Heart right ventricle (tissue), 16 donors: ENCODE data around the gene DGKB. TPM values are rescaled to one million over a fixed set of nuclear protein-coding genes. Genes with fewer than 3 reads are reported as not detected.

Source experiments
- ATAC-seq, 8 donors: fragments of 200-7000 bp; cut with Tn5 transposase; one replicate each; pipeline ENCODE4 v1.9.1; 2020; ENCODE audit warnings: mild to moderate bottlenecking in 8 of 8, moderate library complexity in 8 of 8, moderate number of reproducible peaks in 1 of 8
- DNase-seq, 2 donors: peaks; one replicate each; pipeline ENCODE4 v3.0.0-alpha.2; 2020
- H3K27ac ChIP-seq, 10 donors: fragments of 200-600 bp; sonication (generic) in 2 of 10; one replicate each; pipeline versions ENCODE4 v1.5.0 to v1.8.0; 2020 to 2022; ENCODE audit warnings: mild to moderate bottlenecking in 3 of 10
- H3K27me3 ChIP-seq, 7 donors: fragments of 200-600 bp; one replicate each; pipeline ENCODE4 v1.8.0; 2021 to 2022; ENCODE audit warnings: mild to moderate bottlenecking in 2 of 7
- H3K36me3 ChIP-seq, 9 donors: fragments of 200-600 bp; sonication (generic) in 1 of 9; one replicate each; pipeline versions ENCODE4 v1.5.0 to v1.8.0; 2020 to 2022; ENCODE audit warnings: mild to moderate bottlenecking in 2 of 9
- H3K4me1 ChIP-seq, 9 donors: fragments of 200-600 bp; sonication (generic) in 1 of 9; one replicate each; pipeline versions ENCODE4 v1.5.0 to v1.8.0; 2020 to 2022; ENCODE audit warnings: mild to moderate bottlenecking in 4 of 9
- H3K4me3 ChIP-seq, 10 donors: fragments of 200-600 bp; sonication (generic) in 2 of 10; one replicate each; pipeline versions ENCODE4 v1.5.0 to v1.8.0; 2020 to 2022; ENCODE audit warnings: mild to moderate bottlenecking in 7 of 10, moderate library complexity in 2 of 10
- H3K9me3 ChIP-seq, 11 donors: fragments of 200-600 bp in 10 of 11; sonication (generic) in 2 of 11; one replicate each; pipeline versions ENCODE4 v1.5.0 to v1.8.0; 2013 to 2022; ENCODE audit warnings: mild to moderate bottlenecking in 2 of 11, control low read depth in 1 of 11, moderate library complexity in 1 of 11
- WGBS, 2 donors: extraction: QIAGEN DNeasy Blood & Tissue Kit; methylation state at CpG; one replicate each; pipeline ENCODE4 v1.1.7; 2013; ENCODE audit warnings: inconsistent platforms in 1 of 2; 5-methylcytosine and 5-hydroxymethylcytosine counted together
- intact Hi-C, 10 donors: fragments of 100-400 bp; cut with DNase I; formaldehyde crosslinking; loops; one replicate each; pipeline versions ENCODE4 v1.11.1 to v1.14.2; 2022
- polyA plus RNA-seq, 2 donors: library from polyadenylated mRNA; stranded (reverse); fragments of 200-250 nt; gene quantifications; one replicate each; pipeline ENCODE4 v1.2.3, GENCODE V29; 2013
- total RNA-seq, 10 donors: library from RNA; stranded (reverse); fragmentation: NEBNext Ultra II Directional in 3 of 10; extraction: Animal tissue kit (Norgen Biotek cat#: 25700) in 3 of 10; gene quantifications; one replicate each; pipeline versions ENCODE4 v1.2.1 to v1.2.4, GENCODE V29; 2021 to 2023
- TF ChIP-seq, protein P1 (sequence below), 9 donors: fragments of 200-600 bp; sonication (generic) in 2 of 9; IDR thresholded peaks; one replicate each; pipeline versions ENCODE4 v1.5.0 to v1.8.0; 2021 to 2022; ENCODE audit warnings: antibody characterized with exemption in 9 of 9, mild to moderate bottlenecking in 5 of 9, moderate library complexity in 1 of 9
- donor health status: Arrhythmogenic right ventricular cardiomyopathy.
- donor health status: ischemic (EF 13 %, LVEDD 7.1; RV severe dilation, severe dysfunction).
- donor health status: healthy with polysubstance abuse.
- donor health status: DM: no; HTN: yes; CAD: no.
- donor health status: DM: no; HTN: no; CAD: no.
- donor health status: ischemic (EF 25% LVEDD 6.9; RV normal size, moderate dysfunction).
- donor health status: ischemic (EF 25% LVEDD 5.7; RV mildly dilated, moderate dysfunction).
- donor health status: healthy.
- donor health status: DM: yes; HTN: yes; CAD: no.
- donor health status: Ischemic cardiomyopathy.
- donor health status: ischemic (EF 35%, LVEDD 5.7; RV mildly dilated, moderate dysfunction).
- donor health status: nonischemic (EF 11% LVEDD 7.7; RV severe dilation, severe dysfunction).
- donor health status: DM: yes; HTN: yes; CAD: no.
- donor health status: PGD.
- donor health status: ischemic (EF 29% LVEDD 5.4; RV normal size, mild dysfunction).
- donor health status: nonischemic (EF 23%, LVEDD 6.1; RV moderate dilation, normal function).

Gene DGKB
- total and polyA plus RNA-seq, 12 donors, result under 0.01 to 1.2 (median 0.77) TPM

DNA sequence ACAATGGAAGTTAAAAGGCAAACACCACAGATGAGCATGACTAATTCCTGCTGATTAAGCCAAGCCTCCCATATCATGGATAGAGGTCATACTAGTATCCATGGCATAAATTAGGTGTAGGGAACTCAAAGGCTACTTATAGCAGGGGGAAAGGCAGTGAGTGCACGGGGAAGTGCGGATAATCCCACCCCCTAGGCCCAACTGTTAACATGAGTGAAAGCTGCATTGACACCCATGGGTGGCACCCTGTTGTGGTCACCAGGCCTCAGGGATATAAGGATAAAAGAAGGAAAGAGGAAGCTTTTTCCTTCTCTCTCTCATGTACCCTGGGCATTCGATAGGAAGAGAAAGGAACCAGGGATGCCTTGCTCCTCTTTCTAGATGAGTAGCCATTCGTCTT lies 161.9 kb downstream of the DGKB start:
- no peaks in the 10 kb centered on the region for H3K27me3 ChIP-seq
- peaks cover 0 to 59% (median 8%) of the 10 kb centered on the region in 11 donors for H3K9me3 ChIP-seq
- no peak for ATAC-seq
- no peak overlapping the region for H3K27ac ChIP-seq
- no peaks in the 10 kb centered on the region for H3K36me3 ChIP-seq
- intact Hi-C loops, result no loop called here
- no peak for DNase-seq
- no peak overlapping the region for H3K4me3 ChIP-seq
- H3K4me1 ChIP-seq, result no peaks in the 10 kb centered on the region
- TF ChIP-seq, protein P1, sequence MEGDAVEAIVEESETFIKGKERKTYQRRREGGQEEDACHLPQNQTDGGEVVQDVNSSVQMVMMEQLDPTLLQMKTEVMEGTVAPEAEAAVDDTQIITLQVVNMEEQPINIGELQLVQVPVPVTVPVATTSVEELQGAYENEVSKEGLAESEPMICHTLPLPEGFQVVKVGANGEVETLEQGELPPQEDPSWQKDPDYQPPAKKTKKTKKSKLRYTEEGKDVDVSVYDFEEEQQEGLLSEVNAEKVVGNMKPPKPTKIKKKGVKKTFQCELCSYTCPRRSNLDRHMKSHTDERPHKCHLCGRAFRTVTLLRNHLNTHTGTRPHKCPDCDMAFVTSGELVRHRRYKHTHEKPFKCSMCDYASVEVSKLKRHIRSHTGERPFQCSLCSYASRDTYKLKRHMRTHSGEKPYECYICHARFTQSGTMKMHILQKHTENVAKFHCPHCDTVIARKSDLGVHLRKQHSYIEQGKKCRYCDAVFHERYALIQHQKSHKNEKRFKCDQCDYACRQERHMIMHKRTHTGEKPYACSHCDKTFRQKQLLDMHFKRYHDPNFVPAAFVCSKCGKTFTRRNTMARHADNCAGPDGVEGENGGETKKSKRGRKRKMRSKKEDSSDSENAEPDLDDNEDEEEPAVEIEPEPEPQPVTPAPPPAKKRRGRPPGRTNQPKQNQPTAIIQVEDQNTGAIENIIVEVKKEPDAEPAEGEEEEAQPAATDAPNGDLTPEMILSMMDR (IDR thresholded peaks at IDR 0.05), result no peak
- WGBS, 2 donors, result 95 to 98% methylated on average over 4 of the region's 4 CpGs

DNA sequence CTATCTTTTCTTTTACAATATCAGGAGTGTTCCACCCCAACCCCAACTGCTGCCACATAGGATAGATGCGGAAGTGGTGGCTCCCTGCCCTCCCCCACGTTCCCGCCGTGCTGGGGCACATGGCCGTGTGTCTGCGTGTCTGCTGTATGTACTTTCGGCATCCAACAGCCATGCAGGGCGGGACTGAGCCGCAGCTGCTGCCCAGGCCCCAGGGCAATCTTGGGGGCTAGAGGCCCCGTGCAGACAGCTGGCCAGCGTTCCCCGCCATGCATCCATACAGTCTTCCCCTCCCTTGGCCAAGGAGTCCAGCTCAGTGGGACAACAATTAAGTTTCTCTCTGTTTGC lies 162.7 kb downstream of the DGKB start:
- H3K4me3 ChIP-seq, result no peak overlapping the region
- 97% methylated on average over 12 of the region's 12 CpGs for WGBS, 2 donors
- H3K27ac ChIP-seq, result no peak overlapping the region
- ATAC-seq (no peak), DNase-seq (no peak)
- intact Hi-C loops, result no loop called here
- peaks cover 0 to 53% (median 8%) of the 10 kb centered on the region in 11 donors for H3K9me3 ChIP-seq
- TF ChIP-seq, protein P1 (IDR thresholded peaks at IDR 0.05), result no peak
- no peaks in the 10 kb centered on the region for H3K4me1 ChIP-seq
- no peaks in the 10 kb centered on the region for H3K27me3 ChIP-seq
- no peaks in the 10 kb centered on the region for H3K36me3 ChIP-seq

DNA sequence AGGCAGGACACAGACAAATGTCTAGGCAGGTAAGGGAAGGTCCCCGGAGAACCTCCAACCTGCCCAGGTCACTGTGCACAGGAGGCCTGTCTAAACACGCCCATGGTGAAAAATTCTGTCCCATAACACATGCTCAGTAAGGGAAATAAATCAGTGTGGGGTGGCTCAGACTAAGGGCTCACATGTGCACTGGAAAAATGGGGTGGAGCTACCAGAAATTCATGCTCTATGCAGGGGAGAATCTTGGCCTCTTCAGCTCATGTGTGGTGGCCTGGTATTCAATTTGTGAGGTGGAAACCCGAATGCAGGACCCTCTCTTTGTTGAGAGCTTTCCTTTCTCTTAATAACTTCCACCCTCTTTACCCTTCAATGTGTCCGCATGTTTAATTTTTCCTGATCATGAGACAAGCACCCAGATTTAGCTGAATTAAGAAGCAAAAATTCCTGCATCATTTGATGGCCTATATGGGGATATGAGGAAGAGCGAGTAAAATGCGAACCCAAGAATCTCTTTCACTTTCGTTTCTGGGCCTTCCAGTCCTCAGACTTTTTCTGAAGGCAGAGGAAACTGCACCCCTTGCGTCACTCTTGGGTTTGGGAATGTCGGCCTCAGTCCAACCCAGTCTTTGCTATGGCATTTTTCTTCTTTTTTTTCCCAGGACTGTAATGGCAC lies 163.2 kb downstream of the DGKB start:
- Histone ChIP-seq H3K36me3 (no peaks in the 10 kb centered on the region), H3K4me3 (no peak overlapping the region), H3K27ac (no peak overlapping the region), H3K27me3 (no peaks in the 10 kb centered on the region), H3K4me1 (no peaks in the 10 kb centered on the region), H3K9me3 (peaks cover 0 to 48% (median 7%) of the 10 kb centered on the region in 11 donors)
- TF ChIP-seq, protein P1 (IDR thresholded peaks at IDR 0.05), result no peak
- WGBS, 2 donors, result 79 to 88% methylated on average over 9 of the region's 9 CpGs
- no peak for ATAC-seq
- DNase-seq, result no peak
- intact Hi-C loops, result no loop called here

DNA sequence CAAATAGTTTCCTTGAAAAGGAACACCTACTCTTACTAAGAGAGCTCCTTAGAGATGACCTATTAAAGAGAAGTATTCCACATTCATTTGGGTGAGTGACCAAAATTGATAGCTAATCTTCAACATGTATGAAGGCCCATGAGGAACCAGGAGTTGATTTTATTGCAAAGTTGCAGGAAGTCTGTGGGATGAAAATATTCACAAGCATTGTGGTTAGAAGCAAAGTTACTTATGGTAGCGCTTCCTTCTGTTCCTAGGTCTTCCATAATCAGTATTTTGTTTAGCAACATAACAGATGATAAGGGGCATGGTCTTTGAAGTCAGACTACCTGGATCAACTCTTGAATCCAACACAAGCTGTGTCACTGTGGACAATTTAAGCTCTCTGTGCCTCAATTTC lies 164.5 kb downstream of the DGKB start:
- WGBS, 2 donors, result 0 to 37% methylated on average over 1 of the region's 1 CpG
- DNase-seq (no peak), ATAC-seq (no peak)
- no peaks in the 10 kb centered on the region for H3K36me3 ChIP-seq
- peaks cover 0 to 35% (median 6%) of the 10 kb centered on the region in 11 donors for H3K9me3 ChIP-seq
- H3K27ac ChIP-seq, result no peak overlapping the region
- H3K4me1 ChIP-seq, result no peaks in the 10 kb centered on the region
- no peak overlapping the region for H3K4me3 ChIP-seq
- intact Hi-C loops, result no loop called here
- TF ChIP-seq, protein P1 (IDR thresholded peaks at IDR 0.05), result no peak
- no peaks in the 10 kb centered on the region for H3K27me3 ChIP-seq
